ENCODE measurements around the gene PTPRR.
"Not testable (repeated sequence)": the region's sequence is repeated elsewhere in the genome, so short reads cannot be mapped to it uniquely, and the experiment has no call there.

Gene PTPRR

DNA sequence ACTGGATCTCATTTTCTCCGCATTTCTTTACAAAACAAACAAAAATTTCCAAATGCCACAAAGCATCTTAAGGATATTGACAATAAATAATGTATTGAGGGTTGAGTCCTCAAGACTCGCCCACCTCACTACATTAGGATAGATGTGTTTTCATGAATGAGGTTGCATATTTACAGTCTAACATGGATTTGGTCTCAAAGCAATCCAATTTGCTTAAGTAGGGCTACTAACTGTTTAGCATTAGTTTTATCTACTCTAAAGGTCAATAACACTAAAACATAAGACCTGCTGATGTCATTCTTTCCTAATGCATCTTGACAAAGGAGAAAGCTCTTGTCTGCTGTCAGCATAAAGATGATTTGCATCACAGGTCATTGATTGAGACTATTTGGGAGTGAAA lies 82.4 kb downstream of the PTPRR start:
- no peak for DNase-seq

DNA sequence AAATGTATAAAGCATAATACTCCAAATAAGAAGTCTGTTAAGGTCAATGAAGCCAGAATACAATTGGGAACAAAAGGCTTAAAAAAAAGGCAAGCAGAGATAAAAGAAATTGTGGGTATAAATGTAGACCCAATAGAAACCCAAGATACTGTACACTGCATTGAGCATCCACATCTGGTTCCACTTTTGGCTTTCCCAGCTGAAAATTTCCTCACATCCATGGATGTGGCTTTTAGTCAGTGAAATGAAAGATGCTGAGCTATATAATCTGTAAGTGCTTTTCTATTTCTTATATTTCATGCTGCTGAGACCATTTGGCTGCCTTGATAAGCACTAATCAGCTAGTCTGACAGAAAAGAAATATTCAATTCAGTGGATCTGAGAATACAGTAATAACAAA lies 83.5 kb downstream of the PTPRR start:
- no peak for DNase-seq

DNA sequence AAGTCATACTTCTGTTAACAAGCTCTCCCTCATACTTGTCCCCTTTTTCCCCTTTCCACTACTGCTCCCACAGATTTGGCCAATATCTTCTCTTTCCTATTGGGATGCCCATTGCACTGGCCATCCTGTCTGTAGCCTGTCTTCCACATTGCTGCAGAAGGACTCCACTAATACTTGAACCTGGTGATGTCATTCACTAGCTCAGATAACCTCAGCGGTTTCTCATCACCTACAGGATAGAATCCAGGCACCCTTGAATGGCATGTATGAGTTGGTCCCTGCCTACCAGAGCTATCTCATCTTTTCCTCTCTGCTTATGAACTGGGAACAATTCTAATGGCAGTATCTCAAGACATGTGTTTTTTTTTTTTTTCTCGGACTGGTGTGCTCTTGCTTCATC lies 84.6 kb downstream of the PTPRR start:
- no peak for DNase-seq

GRCh38 chr12:70831543-70831942 lies 89.0 kb downstream of the PTPRR start:
- DNase-seq: no peak

GRCh38 chr12:70830221-70831061 lies 90.1 kb downstream of the PTPRR start:
- DNase-seq: no peak

DNA sequence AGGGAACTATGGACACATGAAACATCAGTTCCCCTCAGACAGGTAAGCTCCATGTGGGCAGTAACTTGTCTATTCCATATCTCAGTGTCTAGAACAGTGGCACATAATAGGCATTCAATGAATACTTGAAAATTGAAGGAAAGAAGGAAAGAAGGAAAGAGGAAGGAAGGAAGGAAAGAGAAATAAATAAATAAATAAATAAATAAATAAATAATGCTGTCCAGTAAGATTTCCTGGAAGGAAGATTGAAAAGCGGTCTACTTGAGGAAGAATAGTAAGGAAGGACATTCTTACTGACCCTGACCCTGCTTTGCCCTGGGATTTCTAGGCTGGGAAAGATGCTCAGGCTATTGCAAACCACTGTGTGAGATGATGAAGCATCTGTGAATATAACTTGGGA lies 91.5 kb downstream of the PTPRR start:
- DNase-seq: no peak

DNA sequence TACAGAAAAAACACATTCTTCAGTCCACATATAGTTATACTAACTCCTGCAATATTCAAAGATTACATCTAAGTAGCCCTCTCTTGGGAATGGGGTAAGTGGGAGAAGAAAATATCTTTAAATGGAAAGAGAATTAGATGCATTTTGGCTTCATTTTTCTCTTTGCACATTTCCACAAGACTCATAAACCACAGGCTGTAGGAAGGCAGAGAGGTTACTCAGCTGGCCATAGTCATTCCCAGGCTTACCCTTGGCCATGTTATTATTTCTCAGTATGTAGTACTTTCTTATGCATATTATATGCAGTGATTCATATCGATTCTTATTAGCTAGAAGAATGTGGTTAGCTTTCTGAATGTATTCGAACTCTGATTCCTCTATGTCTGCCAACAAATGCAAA lies 92.2 kb downstream of the PTPRR start:
- DNase-seq: no peak

DNA sequence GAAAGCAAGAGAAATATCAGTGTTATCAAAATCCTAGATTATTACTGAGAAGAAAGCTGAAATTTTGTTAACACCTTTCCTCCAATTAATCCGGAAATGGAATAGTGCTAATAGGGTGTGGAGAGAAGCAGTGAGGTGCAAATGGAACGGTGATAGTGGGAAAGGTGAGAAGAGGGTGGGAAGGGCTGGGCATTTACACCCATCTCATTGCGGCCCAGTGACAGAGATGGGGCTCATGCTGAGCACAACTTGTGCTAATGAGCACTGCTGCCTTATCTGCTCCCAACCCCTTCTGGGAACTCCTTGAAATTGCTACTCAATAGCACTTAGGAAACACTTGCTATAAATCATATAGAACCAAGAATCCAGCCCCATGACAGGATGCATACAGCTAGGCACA lies 94.4 kb downstream of the PTPRR start:
- no peak for DNase-seq

DNA sequence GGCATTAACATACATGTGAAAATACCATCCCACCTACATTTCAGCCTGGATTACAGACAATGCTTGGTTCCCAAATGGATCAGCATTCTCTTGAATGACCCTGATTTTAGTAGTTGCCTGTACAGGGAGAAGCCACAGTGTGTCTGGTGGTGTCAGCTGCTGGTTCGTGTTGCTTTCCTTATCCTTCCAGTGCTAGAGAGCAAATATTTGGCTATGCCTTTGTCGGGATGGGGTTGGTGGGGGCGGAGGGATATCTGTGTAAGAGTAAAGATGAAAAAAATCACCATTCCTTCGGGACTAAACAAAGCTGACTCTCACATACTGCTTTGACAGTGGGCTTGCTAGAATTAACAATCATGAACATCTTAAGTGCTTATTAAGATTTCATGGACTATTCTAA lies 96.0 kb downstream of the PTPRR start:
- DNase-seq: no peak

DNA sequence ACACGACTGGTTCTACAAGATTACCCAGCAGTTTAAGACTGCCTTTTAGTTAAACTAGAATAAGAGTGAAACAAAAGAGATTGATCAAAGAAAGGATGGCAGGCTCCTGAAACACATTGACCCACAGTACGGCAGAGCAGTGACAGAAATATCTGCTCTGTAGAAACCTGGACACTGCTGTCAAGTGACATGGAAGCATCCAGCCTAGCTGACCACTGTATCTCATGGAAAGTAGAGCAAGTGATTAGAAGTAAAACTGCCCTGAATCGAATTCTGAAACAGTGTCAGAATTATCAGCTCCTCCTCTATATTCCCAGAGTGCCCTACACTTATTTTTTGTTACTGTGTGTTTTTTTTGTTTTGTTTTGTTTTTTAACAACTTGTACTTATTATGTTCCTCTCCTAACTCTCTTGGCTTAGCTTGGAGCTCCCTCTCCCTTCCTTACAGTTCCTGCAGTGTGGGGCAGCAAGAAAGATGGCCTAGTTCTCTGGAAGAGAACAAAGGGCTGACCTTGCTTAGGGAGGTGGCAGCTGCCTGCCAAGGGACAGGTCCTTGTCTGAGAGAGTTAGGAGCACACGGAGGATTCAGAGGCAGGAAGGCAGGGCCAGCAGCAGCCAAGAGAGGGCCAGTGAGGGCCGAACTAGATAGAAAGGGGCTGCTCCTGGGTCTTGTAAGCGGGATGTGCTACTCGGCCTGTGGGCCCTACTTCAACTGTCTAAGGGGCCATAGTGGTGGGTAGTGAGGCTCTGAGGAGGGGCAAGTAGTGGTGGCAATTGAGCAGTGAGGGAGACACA lies 97.2 kb downstream of the PTPRR start:
- DNase-seq: no peak

DNA sequence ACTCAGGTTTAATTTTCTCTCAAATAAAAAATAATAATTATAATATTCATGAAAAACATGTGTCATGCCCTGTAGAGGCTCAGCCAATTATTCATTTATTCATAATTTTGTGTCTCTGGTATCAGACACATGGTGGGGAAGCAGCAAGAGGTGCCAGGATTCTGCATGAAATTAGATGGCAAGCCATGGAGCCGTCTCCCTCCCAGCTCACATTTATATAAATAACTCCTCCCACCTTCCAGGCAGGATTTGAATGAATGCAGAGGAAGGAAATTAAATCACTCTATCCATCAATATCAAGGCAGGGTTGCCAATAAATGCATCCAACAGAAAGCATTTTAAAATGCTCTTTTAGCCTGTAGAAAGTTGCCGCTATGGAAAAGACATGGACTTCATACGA lies 98.1 kb downstream of the PTPRR start:
- DNase-seq: no peak

DNA sequence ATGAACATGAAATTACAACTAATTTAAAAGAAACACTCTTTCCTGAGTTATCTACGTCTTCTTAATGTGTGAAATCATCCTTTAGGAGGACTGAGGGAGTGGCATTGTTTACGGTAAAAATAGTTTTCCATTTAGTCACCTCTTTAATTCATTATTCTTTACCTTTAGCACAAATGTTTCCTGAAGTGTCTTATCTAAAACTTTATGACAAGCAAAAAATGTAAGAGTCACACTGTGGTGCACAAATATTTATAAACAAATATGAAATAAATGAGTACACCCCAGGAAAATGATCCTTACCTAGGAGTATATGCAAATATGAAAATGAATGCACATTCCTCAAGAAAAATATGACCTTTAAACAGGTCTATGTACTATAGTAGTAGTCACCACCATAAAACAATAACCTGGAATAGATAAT lies 104.6 kb downstream of the PTPRR start:
- DNase-seq: no peak

GRCh38 chr12:70815056-70815455 lies 105.5 kb downstream of the PTPRR start:
- DNase-seq: no peak

GRCh38 chr12:70813559-70813958 lies 107.0 kb downstream of the PTPRR start:
- no peak for DNase-seq

- no peak for DNase-seq
These were observed 108.4 kb downstream of the PTPRR start for GRCh38 chr12:70812136-70812535.

DNA sequence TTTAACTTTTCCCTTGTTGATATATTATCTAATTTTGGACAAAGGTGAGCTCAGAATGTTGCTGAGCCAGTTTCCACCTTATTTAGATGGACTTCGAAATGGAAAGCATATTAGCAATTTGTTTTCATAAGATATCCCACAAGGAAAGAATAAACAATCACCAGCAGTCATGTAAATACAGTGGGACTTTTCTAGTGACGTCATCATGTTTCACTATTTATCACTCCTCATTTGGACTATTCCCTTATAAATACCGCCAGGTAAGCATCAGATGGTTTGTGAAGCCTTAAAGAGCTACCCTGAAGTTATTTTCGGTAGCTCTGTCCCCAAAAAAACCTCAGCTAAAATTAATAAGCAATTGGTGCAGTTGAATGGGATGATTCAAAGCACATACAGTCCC lies 110.7 kb downstream of the PTPRR start:
- DNase-seq: no peak

DNA sequence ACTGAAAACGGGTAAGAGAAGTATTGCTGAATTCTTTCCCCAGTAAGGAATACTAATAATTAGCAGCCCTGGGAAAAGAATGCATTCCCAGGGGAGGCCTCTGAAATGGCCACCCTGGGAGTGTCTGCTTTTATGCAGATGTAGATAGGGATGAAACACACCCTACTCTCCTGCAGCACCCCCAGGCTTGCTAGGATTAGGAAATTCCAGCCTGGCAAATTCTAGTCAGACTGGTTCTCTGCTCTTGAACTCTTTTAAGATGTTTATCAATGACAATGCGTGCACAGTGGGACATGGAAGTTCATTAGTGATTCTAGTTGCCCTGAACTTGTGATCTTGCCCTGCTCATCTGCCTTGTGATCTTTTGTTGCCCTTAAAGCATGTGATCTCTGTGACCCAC lies 112.5 kb downstream of the PTPRR start:
- not testable (repeated sequence) for DNase-seq

- no peak for DNase-seq
These were observed 113.7 kb downstream of the PTPRR start for GRCh38 chr12:70806827-70807226.

DNA sequence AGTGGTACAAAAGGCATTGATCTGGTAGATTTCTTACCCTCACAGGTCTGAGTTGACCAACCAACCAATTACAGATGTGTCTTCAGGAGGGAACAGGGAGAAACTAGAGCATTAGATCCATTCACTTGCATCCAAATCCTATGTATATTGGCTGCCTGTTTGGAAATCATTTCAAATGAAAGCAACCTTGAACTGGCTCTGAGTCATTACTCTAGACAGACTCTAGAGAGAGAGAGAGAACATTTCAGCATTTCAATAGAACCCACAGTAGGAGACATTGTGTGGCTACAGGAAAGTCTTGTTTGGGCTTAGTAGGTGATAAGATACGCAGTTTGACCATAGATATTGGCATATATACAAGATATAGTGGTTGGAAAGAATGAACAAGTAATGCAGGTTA lies 114.5 kb downstream of the PTPRR start:
- DNase-seq: no peak

- no peak for DNase-seq
These were observed 122.3 kb downstream of the PTPRR start for GRCh38 chr12:70798016-70798783.

GRCh38 chr12:70796989-70797388 lies 123.5 kb downstream of the PTPRR start:
- DNase-seq: no peak

GRCh38 chr12:70795608-70796007 lies 124.9 kb downstream of the PTPRR start:
- DNase-seq: no peak

DNA sequence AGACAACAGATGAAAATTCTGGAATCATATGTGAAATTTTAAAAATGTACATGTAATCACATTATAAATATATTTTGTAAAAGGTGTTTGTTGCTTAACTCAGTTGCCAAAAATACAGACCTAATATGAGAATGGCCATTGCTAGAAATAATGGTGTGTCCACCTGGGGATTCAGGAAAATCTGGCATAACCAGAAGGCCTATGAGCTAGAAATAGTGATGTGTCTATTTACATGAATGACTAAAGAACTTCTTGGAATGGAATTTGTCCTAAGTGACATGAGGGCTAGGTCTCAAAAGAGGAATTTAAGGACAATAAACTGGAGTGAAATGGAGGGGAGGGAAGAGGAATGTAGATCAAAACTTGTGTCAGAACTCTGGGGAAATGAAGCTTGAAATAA lies 126.4 kb downstream of the PTPRR start:
- no peak for DNase-seq

DNA sequence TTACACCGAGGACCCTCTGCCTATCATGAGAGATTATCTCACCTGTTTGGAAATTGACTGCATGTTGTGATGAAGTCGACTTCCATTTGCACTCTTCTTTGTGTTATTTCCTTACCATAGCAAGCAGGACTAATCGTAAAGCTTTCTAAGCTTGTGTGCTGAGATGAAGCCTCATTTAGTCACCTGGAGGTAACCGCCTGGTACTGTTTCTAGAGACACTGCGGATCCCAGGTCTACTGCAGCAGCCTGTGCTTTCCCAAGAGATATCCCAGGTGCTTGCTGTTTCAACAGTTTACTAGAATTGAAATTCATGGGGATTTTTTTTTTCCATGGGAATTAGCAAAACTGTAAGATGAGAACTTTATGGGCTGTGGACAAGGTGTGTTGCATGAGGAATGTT lies 131.8 kb downstream of the PTPRR start:
- DNase-seq: no peak
